Endothelial cell of umbilical vein (primary cell): ENCODE measurements around the gene TGFBI. TPM values are rescaled to one million over a fixed set of nuclear protein-coding genes. Genes with fewer than 3 reads are reported as not detected.

Experiments
- BruUV-seq: library from RNA; stranded (reverse); fragments of 400-500 nt; replicated peaks from 2 replicates; lab custom pipeline; 2021; lab: Mats Ljungman, UMichigan
- CTCF ChIA-PET: fragments of 300-600, 350-600 bp; sonication (Branson Sonifier 250); formaldehyde crosslinking; loops from one replicate; lab custom pipeline; 2021; ENCODE audit warnings: antibody characterized with exemption, inconsistent platforms; lab: Charles Lee
- POLR2A ChIA-PET: fragments of 300-600, 350-600 bp; sonication (Branson Sonifier 250); formaldehyde crosslinking; loops from one replicate; lab custom pipeline; 2021; ENCODE audit warnings: antibody characterized with exemption, inconsistent platforms; lab: Charles Lee
- DNase-seq: peaks from one replicate; pipeline ENCODE4 v3.0.0-alpha.2; 2011; ENCODE audit warnings: low read depth, low spot score
- FAIRE-seq: peaks from 2 replicates; lab custom pipeline; 2011; peaks lifted over from hg19 to GRCh38; lab: Jason Lieb, UNC
- H2AFZ ChIP-seq: 2 replicates; pipeline ENCODE4 v1.6.0; 2012; ENCODE audit warnings: low read depth, low read length, control low read depth, inconsistent platforms
- H3K27ac ChIP-seq: 2 replicates; pipeline ENCODE4 v1.5.1; 2011; ENCODE audit warnings: low read depth, mild to moderate bottlenecking, control low read depth, low read length, moderate library complexity; ENCODE audit not compliant: insufficient read depth
- H3K27me3 ChIP-seq, 2 experiments: 2 replicates each; pipeline versions ENCODE4 v1.6.0 to v1.6.1; 2011; ENCODE audit warnings: low read length in 2 of 2, mixed read lengths in 1 of 2; ENCODE audit not compliant: control insufficient read depth in 2 of 2, insufficient read depth in 2 of 2
- H3K36me3 ChIP-seq, 2 experiments: 2 replicates in 1 of 2; 3 replicates in 1 of 2; pipeline ENCODE4 v1.5.1; 2011; ENCODE audit warnings: low read length in 2 of 2, mild to moderate bottlenecking in 1 of 2, moderate library complexity in 1 of 2; ENCODE audit not compliant: control insufficient read depth in 2 of 2, insufficient read depth in 2 of 2; ENCODE audit errors: extremely low read depth in 1 of 2
- H3K4me1 ChIP-seq: 3 replicates; pipeline ENCODE4 v1.5.1; 2011; ENCODE audit warnings: mild to moderate bottlenecking, low read length; ENCODE audit not compliant: control insufficient read depth, insufficient read depth; ENCODE audit errors: extremely low read depth
- H3K4me2 ChIP-seq: 2 replicates; pipeline ENCODE4 v1.6.1; 2011; ENCODE audit warnings: low read length, control low read depth, mixed read lengths; ENCODE audit not compliant: insufficient read depth
- H3K4me3 ChIP-seq, 3 experiments: fragments of 200-600 bp in 1 of 3; sonication (generic), shearing (Covaris generic) in 1 of 3; replicated peaks in 1 of 3; 2 replicates each; pipeline ENCODE4 v1.5.1; 2011 to 2016; ENCODE audit warnings: control low read depth in 3 of 3, low read length in 3 of 3, mild to moderate bottlenecking in 2 of 3, inconsistent platforms in 1 of 3, low read depth in 1 of 3, moderate library complexity in 1 of 3; ENCODE audit not compliant: insufficient read depth in 1 of 3
- H3K79me2 ChIP-seq: 2 replicates; pipeline ENCODE4 v1.6.0; 2012; ENCODE audit warnings: low read length, inconsistent platforms; ENCODE audit not compliant: control insufficient read depth, insufficient read depth
- H3K9ac ChIP-seq: replicated peaks from 2 replicates; pipeline ENCODE3; 2011; ENCODE audit warnings: low read length, control low read depth; ENCODE audit not compliant: insufficient read depth; ENCODE audit errors: extremely low read depth
- H3K9me1 ChIP-seq: replicated peaks from 3 replicates; pipeline ENCODE4 v1.6.0; 2011; ENCODE audit warnings: mild to moderate bottlenecking, low read length; ENCODE audit not compliant: control insufficient read depth, insufficient read depth; ENCODE audit errors: extremely low read depth
- H3K9me3 ChIP-seq: replicated peaks from 2 replicates; pipeline ENCODE4 v1.5.1; 2012; ENCODE audit warnings: low read length, inconsistent platforms; ENCODE audit not compliant: control insufficient read depth, insufficient read depth
- H4K20me1 ChIP-seq: replicated peaks from 2 replicates; pipeline ENCODE3; 2011; ENCODE audit warnings: mild to moderate bottlenecking, low read length; ENCODE audit not compliant: control insufficient read depth, insufficient read depth; ENCODE audit errors: extremely low read depth
- CTCF ChIP-seq, 2 donors: IDR thresholded peaks; 1 replicate in 1 of 2; 2 replicates in 1 of 2; pipeline ENCODE4 v1.5.1; 2011; ENCODE audit warnings: low read length in 2 of 2, mild to moderate bottlenecking in 2 of 2, moderate library complexity in 2 of 2, control low read depth in 1 of 2, inconsistent platforms in 1 of 2, low read depth in 1 of 2; ENCODE audit not compliant: insufficient read depth in 1 of 2; ENCODE audit errors: extremely low read depth in 1 of 2
- EZH2 ChIP-seq: IDR thresholded peaks from 2 replicates; pipeline ENCODE4 v1.6.1; 2012; ENCODE audit warnings: borderline replicate concordance, low read depth, mild to moderate bottlenecking, moderate library complexity, low read length, inconsistent platforms; ENCODE audit not compliant: severe bottlenecking
- FOS ChIP-seq: IDR thresholded peaks from 2 replicates; pipeline ENCODE4 v1.6.1; 2011; ENCODE audit warnings: mild to moderate bottlenecking, low read length, moderate library complexity, borderline replicate concordance; ENCODE audit not compliant: insufficient read depth
- GATA2 ChIP-seq: IDR thresholded peaks from 2 replicates; pipeline ENCODE4 v1.7.0; 2011; ENCODE audit warnings: low read depth, mild to moderate bottlenecking, moderate library complexity, mixed read lengths, low read length; ENCODE audit not compliant: insufficient read length, insufficient read depth
- JUN ChIP-seq: IDR thresholded peaks from 2 replicates; pipeline ENCODE4 v1.6.1; 2011; ENCODE audit warnings: borderline replicate concordance, low read depth; ENCODE audit not compliant: insufficient read length, insufficient read depth
- MAX ChIP-seq: IDR thresholded peaks from 2 replicates; pipeline ENCODE4 v1.6.1; 2011; ENCODE audit not compliant: insufficient read depth, insufficient read length
- MYC ChIP-seq: IDR thresholded peaks from one replicate; pipeline ENCODE4 v1.6.1; 2011; ENCODE audit warnings: mild to moderate bottlenecking, low read depth, low read length
- POLR2A ChIP-seq: IDR thresholded peaks from 2 replicates; pipeline ENCODE4 v1.6.1; 2012; ENCODE audit warnings: low read depth, mild to moderate bottlenecking, control low read depth, low read length
- POLR2AphosphoS5 ChIP-seq: IDR thresholded peaks from 2 replicates; pipeline ENCODE4 v1.6.1; 2012; ENCODE audit warnings: low read depth, mild to moderate bottlenecking, control low read depth, low read length, moderate library complexity; ENCODE audit not compliant: insufficient read depth
- dilution Hi-C: fragments of 300-500 bp; cut with MboI; formaldehyde crosslinking; loops from one replicate; pipeline ENCODE4 v1.15.0; 2019; ENCODE audit warnings: low sequenced_read_pairs; ENCODE audit not compliant: extremely low pct_ligation_motif_present
- intact Hi-C: fragments of 100-400 bp; cut with micrococcal nuclease; formaldehyde crosslinking; loops from one replicate; pipeline ENCODE4 v1.10.0; 2022
- polyA plus RNA-seq, 4 experiments: library from polyadenylated mRNA; depleted of rRNA in 3 of 4; stranded (reverse) in 3 of 4; unstranded in 1 of 4; fragments of >200 nt; gene quantifications; 2 replicates each; pipeline versions ENCODE4 v1.2.1 to v1.2.3, GENCODE V29; 2011 to 2012; ENCODE audit warnings: missing spikeins in 1 of 4
- total RNA-seq: library from RNA; stranded (reverse); gene quantifications from 2 replicates; pipeline ENCODE4 v1.2.3, GENCODE V29; 2021

The TGFBI gene
- total and polyA plus RNA-seq, 2 donors (not counting 3 experiments of a cell fraction or from before 2014, with no cell fraction given), result 6.5 to 18.9 TPM

GRCh38 chr5:135989686-135990085 lies 39.1 kb upstream of the TGFBI start:
- FAIRE-seq, result no peak

More at GRCh38 chr5:135989686-135990085, 39.1 kb upstream of the TGFBI start:
- Histone ChIP-seq H3K9ac (no peak overlapping the region), H3K4me1 (peaks cover 17% of the 10 kb centered on the region), H3K4me2 (no peak overlapping the region), H3K79me2 (no peaks in the 10 kb centered on the region), H3K27me3 (no peaks in the 10 kb centered on the region), H3K4me3 (no peak overlapping the region), H3K36me3 (no peaks in the 10 kb centered on the region), H2AFZ (no peak overlapping the region), H4K20me1 (no peaks in the 10 kb centered on the region), H3K27ac (no peak overlapping the region), H3K9me1 (no peaks in the 10 kb centered on the region), H3K9me3 (no peaks in the 10 kb centered on the region)
- no peak for DNase-seq
- dilution Hi-C loops, result no loop called here
- no TSS peak for BruUV-seq
- intact Hi-C loops, result no loop called here
- POLR2A ChIA-PET, result no interaction called here
- CTCF ChIA-PET, result interaction anchor here (0.8 to 1.3 kb wide), 4 partner anchors 9 to 68 kb away, joined by 3 to 7 read pairs (median 3); no protein-coding TSS in a partner anchor
- TF ChIP-seq FOS (no peak), CTCF (IDR thresholded peaks at IDR 0.05; ENCODE audit: extremely low read depth in 1 of 2, insufficient read depth in 1 of 2, low read depth in 1 of 2, low read length in 2 of 2) (no peak), POLR2A (no peak), JUN (no peak), POLR2AphosphoS5 (no peak), EZH2 (no peak), GATA2 (no peak), MYC (no peak), MAX (no peak)
